ENCODE measurements around the gene LAMB3. TPM values are rescaled to one million over a fixed set of nuclear protein-coding genes. Genes with fewer than 3 reads are reported as not detected.

Gene LAMB3
- total RNA-seq, 6 experiments from 2014 or later: 8.0 to 10.3 (median 9.8) TPM

- H3K9me3 Mint-ChIP-seq: no peaks in the 10 kb centered on the region
- peaks cover 45% of the 10 kb centered on the region for H3K4me1 Mint-ChIP-seq (ENCODE audit: low read depth)
- TF ChIP-seq CTCF (IDR thresholded peaks at IDR 0.05): no peak
- H3K4me3 Mint-ChIP-seq: no peak overlapping the region
- DNase-seq: no peak
- peaks cover 4% of the 10 kb centered on the region; the same call in 1 of the 2 replicates for H3K36me3 Mint-ChIP-seq (ENCODE audit: low read depth)
- no peaks in the 10 kb centered on the region; the same call in 1 of the 2 replicates for H3K27me3 Mint-ChIP-seq (ENCODE audit: insufficient read depth)
- H3K27ac Mint-ChIP-seq: no peak overlapping the region
Observed at GRCh38 chr1:209630383-209631225, 21.6 kb downstream of the LAMB3 start.

- no peak overlapping the region for H3K4me3 Mint-ChIP-seq
- no peak for DNase-seq
- TF ChIP-seq CTCF (IDR thresholded peaks at IDR 0.05): no peak
- H3K27ac Mint-ChIP-seq: no peak overlapping the region
- no peaks in the 10 kb centered on the region for H3K9me3 Mint-ChIP-seq
- H3K36me3 Mint-ChIP-seq (ENCODE audit: low read depth): peaks cover 2% of the 10 kb centered on the region; the same call in 1 of the 2 replicates
- no peaks in the 10 kb centered on the region; the same call in 1 of the 2 replicates for H3K27me3 Mint-ChIP-seq (ENCODE audit: insufficient read depth)
- H3K4me1 Mint-ChIP-seq (ENCODE audit: low read depth): peaks cover 50% of the 10 kb centered on the region
Observed at GRCh38 chr1:209629621-209630382, 22.4 kb downstream of the LAMB3 start.

- TF ChIP-seq CTCF (IDR thresholded peaks at IDR 0.05): no peak
- no peak for DNase-seq
- peaks cover 51% of the 10 kb centered on the region for H3K4me1 Mint-ChIP-seq (ENCODE audit: low read depth)
- no peak overlapping the region for H3K27ac Mint-ChIP-seq
- H3K4me3 Mint-ChIP-seq: no peak overlapping the region
- no peaks in the 10 kb centered on the region; the same call in 1 of the 2 replicates for H3K27me3 Mint-ChIP-seq (ENCODE audit: insufficient read depth)
- no peaks in the 10 kb centered on the region for H3K9me3 Mint-ChIP-seq
- no peaks in the 10 kb centered on the region for H3K36me3 Mint-ChIP-seq (ENCODE audit: low read depth)
Observed at GRCh38 chr1:209628618-209629299, 23.5 kb downstream of the LAMB3 start.

- Mint-ChIP-seq H3K27ac (no peak overlapping the region), H3K9me3 (no peaks in the 10 kb centered on the region), H3K27me3 (ENCODE audit: insufficient read depth) (no peaks in the 10 kb centered on the region; the same call in 1 of the 2 replicates), H3K4me1 (ENCODE audit: low read depth) (peaks cover 41% of the 10 kb centered on the region), H3K4me3 (no peak overlapping the region), H3K36me3 (ENCODE audit: low read depth) (no peaks in the 10 kb centered on the region)
- TF ChIP-seq CTCF (IDR thresholded peaks at IDR 0.05): peak; percentile 98
- peak; percentile 58 for DNase-seq
Observed at GRCh38 chr1:209627732-209628196, 24.5 kb downstream of the LAMB3 start.

GRCh38 chr1:209627027-209627731, 25.0 kb downstream of the LAMB3 start:
- Mint-ChIP-seq H3K27me3 (ENCODE audit: insufficient read depth) (no peaks in the 10 kb centered on the region; the same call in 1 of the 2 replicates), H3K4me3 (no peak overlapping the region), H3K4me1 (ENCODE audit: low read depth) (peaks cover 35% of the 10 kb centered on the region), H3K9me3 (no peaks in the 10 kb centered on the region), H3K36me3 (ENCODE audit: low read depth) (no peaks in the 10 kb centered on the region), H3K27ac (no peak overlapping the region)
- no peak for TF ChIP-seq CTCF (IDR thresholded peaks at IDR 0.05)
- DNase-seq: no peak

Measured in HFFc6 (cell line).